Spleen (tissue), 11 donors: ENCODE data around the gene FARP1. TPM values are rescaled to one million over a fixed set of nuclear protein-coding genes. Genes with fewer than 3 reads are reported as not detected.

Source experiments
- DNase-seq: peaks from one replicate; pipeline ENCODE4 v3.0.0-alpha.2; 2020
- H3K27ac ChIP-seq, 8 donors: fragments of 200-600 bp; sonication (generic) in 7 of 8; 1 replicate in 4 of 8; 2 replicates in 4 of 8; pipeline versions ENCODE4 v1.5.0 to v1.8.0; 2016 to 2021; ENCODE audit warnings: inconsistent platforms in 4 of 8, mild to moderate bottlenecking in 4 of 8, moderate library complexity in 1 of 8
- H3K27me3 ChIP-seq, 7 donors: fragments of 200-600 bp; sonication (generic) in 6 of 7; replicated peaks in 1 of 7; 1 replicate in 4 of 7; 2 replicates in 3 of 7; pipeline versions ENCODE4 v1.5.0 to v1.8.0; 2016 to 2021; ENCODE audit warnings: inconsistent platforms in 3 of 7, mild to moderate bottlenecking in 1 of 7
- H3K36me3 ChIP-seq, 6 donors: fragments of 200-600 bp; sonication (generic) in 5 of 6; 1 replicate in 4 of 6; 2 replicates in 2 of 6; pipeline versions ENCODE4 v1.5.0 to v1.8.0; 2016 to 2021; ENCODE audit warnings: inconsistent platforms in 2 of 6
- H3K4me1 ChIP-seq, 6 donors: fragments of 200-600 bp; sonication (generic) in 5 of 6; 1 replicate in 3 of 6; 2 replicates in 3 of 6; pipeline versions ENCODE4 v1.5.0 to v1.8.0; 2016 to 2021; ENCODE audit warnings: inconsistent platforms in 3 of 6
- H3K4me3 ChIP-seq, 8 donors: fragments of 200-600 bp; sonication (generic) in 7 of 8; 1 replicate in 4 of 8; 2 replicates in 4 of 8; pipeline versions ENCODE4 v1.5.0 to v1.8.0; 2016 to 2021; ENCODE audit warnings: inconsistent platforms in 4 of 8, mild to moderate bottlenecking in 4 of 8, moderate library complexity in 2 of 8
- H3K9me3 ChIP-seq, 8 donors: fragments of 200-600 bp; sonication (generic) in 7 of 8; 1 replicate in 4 of 8; 2 replicates in 4 of 8; pipeline versions ENCODE4 v1.5.0 to v1.8.0; 2016 to 2021; ENCODE audit warnings: inconsistent platforms in 4 of 8
- CTCF ChIP-seq, 11 experiments: fragments of 200-600 bp in 7 of 11; fragments of 450-650 bp in 4 of 11; sonication (generic) in 4 of 11; IDR thresholded peaks in 8 of 11; conservative IDR thresholded peaks in 3 of 11; 1 replicate in 7 of 11; 2 replicates in 4 of 11; pipeline versions ENCODE4 v1.4.0 to v1.8.0; 2016 to 2021; ENCODE audit warnings: antibody characterized with exemption in 11 of 11, inconsistent platforms in 4 of 11, mild to moderate bottlenecking in 1 of 11
- POLR2A ChIP-seq, 3 donors: fragments of 450-650 bp; IDR thresholded peaks; one replicate each; pipeline ENCODE4 v1.5.1; 2017; ENCODE audit warnings: antibody characterized with exemption in 3 of 3, mild to moderate bottlenecking in 1 of 3
- POLR2AphosphoS5 ChIP-seq, 3 donors: sonication (generic); formaldehyde crosslinking; IDR thresholded peaks; one replicate each; pipeline ENCODE4 v1.5.1; 2017; ENCODE audit warnings: antibody characterized with exemption in 3 of 3
- WGBS, 5 donors: extraction: QIAGEN DNeasy Blood & Tissue Kit in 3 of 5; methylation state at CpG; one replicate each; pipeline versions ENCODE4 v1.1.5 to v1.1.7; 2013 to 2018; 5-methylcytosine and 5-hydroxymethylcytosine counted together
- intact Hi-C: fragments of 100-400 bp; cut with DNase I; formaldehyde crosslinking; loops from one replicate; pipeline ENCODE4 v1.15.0; 2023; ENCODE audit warnings: low total_unique reads
- polyA plus RNA-seq, 3 donors: library from polyadenylated mRNA; stranded (reverse); fragments of 200-250 nt; gene quantifications; one replicate each; pipeline ENCODE4 v1.2.1, GENCODE V29; 2013
- total RNA-seq, 7 donors: library from RNA; depleted of rRNA in 3 of 7; stranded (reverse); fragments of >200 nt in 3 of 7; fragmentation: NEBNext Ultra II Directional in 4 of 7; extraction: Animal tissue kit (Norgen Biotek cat#: 25700) in 4 of 7; gene quantifications; one replicate each; pipeline versions ENCODE4 v1.1.0 to v1.2.1, GENCODE V29; 2016 to 2021
- donor health status: healthy with polysubstance abuse.
- donor health status: DM: no; HTN: no; CAD: no; lungs with moderate emphysema.
- donor health status: DM: no; HTN: no; CAD: no.
- donor health status: Bipolar disorder and iron deficiency.
- donor health status: healthy.
- donor health status: DM: no; HTN: no; CAD: no.
- donor health status: DM: yes; HTN: yes; CAD: no.

FARP1 gene
- total and polyA plus RNA-seq, 10 donors, result 3.7 to 60.9 (median 33.0) TPM

GRCh38 chr13:98313023-98313921 is 170.4 kb downstream of the FARP1 start:
- WGBS, 5 donors, result 85 to 94% (median 88%) methylated on average over 14 to 20 of the region's 20 CpGs
- intact Hi-C loops, result no loop called here

GRCh38 chr13:98313922-98314292 is 171.0 kb downstream of the FARP1 start:
- H3K27ac ChIP-seq, result no peak overlapping the region
- TF ChIP-seq CTCF (IDR thresholded peaks at IDR 0.05 in 8 of 11, conservative IDR thresholded peaks at IDR 0.05 in 3 of 11), result no peak
- TF ChIP-seq POLR2A (IDR thresholded peaks at IDR 0.05), result no peak
- TF ChIP-seq POLR2AphosphoS5 (IDR thresholded peaks at IDR 0.05), result no peak
- no peak for DNase-seq
- 88 to 97% (median 91%) methylated on average over 6 of the region's 6 CpGs for WGBS, 5 donors
- no peaks in the 10 kb centered on the region for H3K36me3 ChIP-seq
- no peaks in the 10 kb centered on the region for H3K9me3 ChIP-seq
- peaks cover 0 to 6% (median 0%) of the 10 kb centered on the region in 6 donors for H3K4me1 ChIP-seq
- no peaks in the 10 kb centered on the region for H3K27me3 ChIP-seq
- no peak overlapping the region for H3K4me3 ChIP-seq
- intact Hi-C loops, result no loop called here

More at GRCh38 chr13:98313023-98313921, 170.4 kb downstream of the FARP1 start:
- Histone ChIP-seq H3K27ac (no peak overlapping the region), H3K27me3 (no peaks in the 10 kb centered on the region), H3K36me3 (no peaks in the 10 kb centered on the region), H3K9me3 (no peaks in the 10 kb centered on the region), H3K4me1 (peaks cover 0 to 11% (median under 1%) of the 10 kb centered on the region in 6 donors), H3K4me3 (no peak overlapping the region)
- no peak for DNase-seq
- TF ChIP-seq POLR2A (IDR thresholded peaks at IDR 0.05), result no peak
- TF ChIP-seq POLR2AphosphoS5 (IDR thresholded peaks at IDR 0.05), result no peak
- no peak for TF ChIP-seq CTCF (IDR thresholded peaks at IDR 0.05 in 8 of 11, conservative IDR thresholded peaks at IDR 0.05 in 3 of 11)

GRCh38 chr13:98315466-98315865 is 172.6 kb downstream of the FARP1 start:
- WGBS, 5 donors, result 49 to 62% (median 55%) methylated on average over 8 of the region's 8 CpGs
- TF ChIP-seq CTCF (IDR thresholded peaks at IDR 0.05 in 8 of 11, conservative IDR thresholded peaks at IDR 0.05 in 3 of 11), result no peak
- TF ChIP-seq POLR2AphosphoS5 (IDR thresholded peaks at IDR 0.05), result no peak
- TF ChIP-seq POLR2A (IDR thresholded peaks at IDR 0.05), result no peak
- no peak for DNase-seq
- Histone ChIP-seq H3K4me3 (no peak overlapping the region), H3K27ac (no peak overlapping the region), H3K27me3 (no peaks in the 10 kb centered on the region), H3K4me1 (peaks cover 0 to 6% (median 0%) of the 10 kb centered on the region in 6 donors), H3K36me3 (no peaks in the 10 kb centered on the region), H3K9me3 (no peaks in the 10 kb centered on the region)
- intact Hi-C loops, result no loop called here

- H3K36me3 ChIP-seq, result no peaks in the 10 kb centered on the region
- DNase-seq, result no peak
- intact Hi-C loops, result no loop called here
- H3K9me3 ChIP-seq, result no peaks in the 10 kb centered on the region
- no peak overlapping the region for H3K27ac ChIP-seq
- WGBS, 5 donors, result 73 to 90% (median 87%) methylated on average over 8 of the region's 8 CpGs
- no peak for TF ChIP-seq POLR2AphosphoS5 (IDR thresholded peaks at IDR 0.05)
- no peak for TF ChIP-seq CTCF (IDR thresholded peaks at IDR 0.05 in 8 of 11, conservative IDR thresholded peaks at IDR 0.05 in 3 of 11)
- TF ChIP-seq POLR2A (IDR thresholded peaks at IDR 0.05), result no peak
- no peak overlapping the region for H3K4me3 ChIP-seq
- H3K4me1 ChIP-seq, result peaks cover 0 to 3% (median 0%) of the 10 kb centered on the region in 6 donors
- H3K27me3 ChIP-seq, result no peaks in the 10 kb centered on the region
Observed at GRCh38 chr13:98315902-98316301, 173.0 kb downstream of the FARP1 start.
